GM12873 (cell line): ENCODE results near the gene BRIX1.

Source experiments
- CTCF ChIP-seq: IDR thresholded peaks from 2 replicates; pipeline ENCODE4 v1.5.1; 2012; ENCODE audit warnings: low read depth, mild to moderate bottlenecking, moderate library complexity, low read length, control low read depth; ENCODE audit not compliant: insufficient read depth; ENCODE audit errors: missing control alignments

Gene BRIX1

DNA sequence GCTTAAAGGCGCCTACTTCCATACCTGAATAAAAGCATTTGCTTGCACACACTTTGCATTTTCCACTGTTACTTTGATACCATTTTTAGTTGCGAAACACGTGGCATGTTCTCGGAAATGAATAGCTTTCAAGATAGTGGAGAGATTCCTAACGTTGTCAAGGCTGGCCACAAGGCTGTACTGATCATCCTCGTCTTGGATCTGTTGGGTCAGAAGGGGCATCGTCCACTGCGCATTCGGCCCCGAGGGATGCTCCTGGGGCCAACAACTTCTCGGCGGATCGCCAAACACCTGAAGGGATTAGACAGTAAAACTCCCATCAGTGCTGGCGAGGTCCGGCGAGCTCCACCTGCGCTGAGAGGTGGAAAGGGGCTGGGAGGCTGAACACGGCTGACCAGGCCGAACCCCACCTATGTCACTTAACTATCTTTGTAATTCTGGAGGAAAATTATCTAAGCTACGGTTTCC lies 806 bp upstream of the BRIX1 start:
- TF ChIP-seq CTCF: no peak

DNA sequence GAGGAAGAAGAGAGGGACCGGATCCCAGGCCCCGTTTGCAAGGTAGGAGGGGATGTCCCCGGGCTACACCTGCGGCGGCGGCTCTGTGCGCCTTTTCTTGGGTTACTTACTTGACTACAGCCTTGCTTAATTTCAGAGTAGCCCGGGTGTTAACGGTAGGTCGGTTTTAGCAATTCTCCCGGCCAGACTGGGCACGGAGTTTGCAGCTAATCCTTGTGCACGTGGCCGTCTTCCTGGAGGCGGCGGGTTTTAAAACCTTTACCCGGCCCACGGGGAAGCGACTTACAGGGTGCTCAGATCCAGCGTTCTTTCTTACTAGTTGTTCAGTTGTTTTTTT lies 313 bp downstream of the BRIX1 start:
- TF ChIP-seq CTCF: no peak

DNA sequence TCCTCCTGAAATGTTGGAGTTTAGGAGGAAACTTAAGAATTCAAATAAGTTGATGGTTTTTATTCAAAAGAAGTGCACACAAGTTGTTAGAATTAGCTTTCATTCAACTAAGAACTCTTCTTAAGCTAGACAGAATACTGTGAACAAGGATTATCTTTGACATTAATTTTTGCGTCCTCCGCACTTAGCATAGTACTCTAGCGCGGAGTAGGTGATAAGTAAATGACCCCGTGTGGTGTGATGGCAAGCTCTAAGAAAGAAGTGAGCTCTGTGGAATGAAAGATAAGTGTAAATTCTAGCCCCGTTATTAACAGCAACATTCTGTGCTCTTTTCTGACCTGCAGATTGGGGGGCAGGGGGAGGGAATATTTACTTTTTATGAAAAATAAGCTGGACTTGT lies 1.0 kb downstream of the BRIX1 start:
- TF ChIP-seq CTCF: no peak

- no peak for TF ChIP-seq CTCF
Observed at GRCh38 chr5:34918025-34918424, 2.5 kb downstream of the BRIX1 start.

- peak; percentile 22 for TF ChIP-seq CTCF
Observed at GRCh38 chr5:34919077-34919476, 3.6 kb downstream of the BRIX1 start.

GRCh38 chr5:34923694-34924461 lies 8.4 kb downstream of the BRIX1 start:
- TF ChIP-seq CTCF: no peak

- TF ChIP-seq CTCF: no peak
Observed at GRCh38 chr5:34924462-34924765, 8.9 kb downstream of the BRIX1 start.
